GM21723 (cell line): Measurements from ENCODE around the gene PASK.
"Not testable (repeated sequence)": the region's sequence is repeated elsewhere in the genome, so short reads cannot be mapped to it uniquely, and the experiment has no call there.

Experiments
- ATAC-seq: cut with Tn5 transposase; IDR thresholded peaks from one replicate; pipeline ENCODE4 v1.9.1; 2021; ENCODE audit warnings: mild to moderate bottlenecking, moderate library complexity; ENCODE audit not compliant: unreplicated experiment

Gene PASK

DNA sequence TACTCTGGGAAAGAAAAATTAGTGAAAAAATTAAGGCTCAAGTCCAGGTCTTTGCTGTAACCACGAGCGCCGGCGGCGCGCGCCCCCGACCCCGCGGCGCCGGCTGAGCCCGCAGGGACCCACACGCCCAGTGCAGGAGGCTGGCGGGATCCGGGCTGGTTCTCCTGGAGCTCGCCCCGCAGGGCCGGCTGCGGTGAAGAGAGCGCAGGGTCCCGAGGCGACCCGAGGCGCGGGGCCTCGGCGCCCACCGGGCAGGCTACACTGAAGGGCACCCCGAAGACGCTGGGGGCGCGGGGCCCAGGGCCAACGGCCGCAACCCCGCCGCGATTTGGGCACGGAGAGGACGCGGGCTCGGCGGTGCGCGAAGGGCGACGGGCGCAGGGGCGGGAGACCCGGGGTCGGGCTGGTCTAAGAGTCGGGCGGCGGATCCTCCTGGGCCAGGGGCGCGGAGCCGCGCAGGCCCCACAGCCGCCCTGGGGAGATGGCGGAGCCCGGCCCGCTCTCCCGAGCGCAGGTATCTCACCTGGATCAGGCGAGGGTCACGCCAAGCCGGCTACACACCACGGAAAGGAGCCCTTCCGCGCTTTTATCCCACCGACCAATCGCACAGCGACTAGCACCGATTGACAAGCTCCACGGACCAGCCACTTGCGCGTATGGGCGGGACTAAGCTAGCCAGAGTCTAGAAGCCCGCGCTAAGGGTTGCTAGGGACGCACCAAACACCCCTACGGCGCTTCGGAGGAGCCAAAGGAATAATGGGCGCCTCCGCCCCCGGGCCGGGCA, at the start of gene PASK:
PASK (minus strand) TSS at position 582 of the 784 bp plus-strand sequence. CDS start 6,440 bp downstream, outside the sequence.
- peak; percentile 80 for ATAC-seq

DNA sequence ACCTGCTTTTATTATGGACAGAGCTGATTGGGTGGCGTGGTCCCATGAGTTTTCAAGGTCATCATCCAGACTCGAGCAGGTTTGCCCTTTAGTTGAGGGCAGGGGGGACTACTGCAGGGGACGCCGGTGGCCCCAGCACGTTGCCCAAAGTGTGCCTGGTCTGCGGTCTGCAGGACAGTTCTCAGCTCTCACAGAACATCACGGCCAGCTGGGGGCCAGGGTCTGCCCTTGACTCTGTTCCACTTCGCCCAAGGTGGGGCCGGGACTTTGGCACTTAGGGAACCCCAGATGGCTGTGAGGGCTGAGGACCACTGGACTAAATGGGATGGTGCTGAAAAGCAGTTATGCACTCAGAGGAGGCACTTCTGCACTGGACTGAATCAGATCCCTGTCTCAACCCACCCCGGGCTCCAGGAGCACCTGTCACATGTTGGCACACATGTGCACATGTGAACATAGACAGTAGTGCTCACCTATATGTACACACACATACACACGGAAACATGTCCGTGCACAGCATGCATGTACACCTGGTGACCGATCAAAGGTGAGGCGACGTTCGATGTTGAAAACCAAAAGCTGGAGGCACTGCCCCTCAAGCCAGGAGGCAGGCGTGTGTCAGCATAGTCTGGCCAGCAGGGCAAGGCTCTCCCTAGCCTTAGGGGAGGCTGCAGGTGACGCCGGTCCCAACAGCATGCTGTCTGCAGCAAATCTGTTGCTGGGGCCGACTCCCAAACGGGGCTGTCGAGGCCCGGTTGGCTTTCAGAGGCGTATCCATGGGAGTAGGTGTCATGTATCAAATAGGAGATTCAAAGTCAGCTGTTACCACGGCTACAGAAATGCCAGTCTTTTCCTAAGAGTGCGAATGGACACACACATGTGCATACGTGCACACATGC, 49.4 kb upstream of the PASK start:
- no peak for ATAC-seq

DNA sequence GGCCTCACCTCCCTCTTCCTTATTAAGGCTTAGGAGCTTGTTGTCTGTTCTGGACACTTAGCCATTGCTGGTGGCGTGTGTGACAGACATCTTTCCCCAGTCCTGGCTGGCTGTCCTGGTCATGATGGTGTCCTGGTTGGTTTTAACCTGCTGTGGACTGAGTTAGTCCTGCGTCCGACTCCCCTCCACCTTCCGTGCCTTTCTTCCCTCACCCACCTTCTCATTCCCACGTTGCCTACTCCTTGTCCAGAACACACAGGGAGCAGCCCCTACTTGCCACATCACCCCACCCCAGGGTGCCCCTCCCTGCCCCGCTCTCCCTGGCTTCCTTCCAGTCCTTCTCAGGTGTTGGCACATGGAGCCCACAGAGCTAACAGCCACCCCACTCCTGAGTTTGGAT, 48.7 kb upstream of the PASK start:
- ATAC-seq, result no peak

DNA sequence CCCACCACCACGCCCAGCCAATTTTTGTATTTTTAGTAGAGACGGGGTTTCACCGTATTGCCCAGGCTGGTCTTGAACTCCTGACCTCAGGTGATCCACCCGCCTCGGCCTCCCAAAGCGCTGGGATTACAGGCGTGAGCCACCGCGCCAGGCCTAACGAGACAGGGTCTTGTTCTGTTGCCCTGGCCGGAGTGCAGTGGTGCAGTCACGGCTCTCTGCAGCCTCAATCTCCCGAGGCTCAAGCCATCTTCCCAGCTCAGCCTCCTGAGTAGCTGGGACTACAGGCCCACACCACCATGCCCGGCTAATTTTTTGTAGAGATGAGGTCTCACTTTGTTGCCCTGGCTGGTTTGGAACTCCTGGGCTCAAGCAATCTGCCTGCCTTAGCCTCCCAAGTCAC, 48.0 kb upstream of the PASK start:
- not testable (repeated sequence) for ATAC-seq

DNA sequence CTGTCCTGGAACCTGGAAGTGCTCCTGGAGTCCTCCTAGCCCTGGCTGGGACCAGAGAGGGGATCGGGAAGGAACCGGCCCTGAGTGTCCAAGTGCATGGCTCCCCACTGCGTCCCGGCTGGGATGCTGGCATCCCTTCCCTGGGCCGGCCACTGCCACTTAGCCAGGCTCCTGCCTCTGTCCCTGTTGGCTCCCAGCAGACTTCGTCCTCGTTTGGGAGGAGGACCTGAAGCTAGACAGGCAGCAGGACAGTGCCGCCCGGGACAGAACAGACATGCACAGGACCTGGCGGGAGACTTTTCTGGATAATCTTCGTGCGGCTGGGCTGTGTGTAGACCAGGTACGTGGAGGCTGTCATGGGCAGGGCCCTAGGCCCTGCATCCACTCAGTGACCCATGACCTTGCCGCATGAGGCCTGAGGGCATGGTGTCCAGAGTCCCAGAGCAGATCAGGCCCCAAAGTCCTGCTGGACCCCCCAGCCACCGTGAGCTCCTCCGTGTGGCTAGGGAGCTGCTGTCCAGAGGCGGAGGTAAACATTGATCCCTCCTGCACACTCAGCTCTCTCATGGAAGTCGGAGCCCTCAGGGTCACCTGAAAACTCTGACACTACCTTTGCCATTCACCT, 46.3 kb upstream of the PASK start:
- ATAC-seq, result no peak

DNA sequence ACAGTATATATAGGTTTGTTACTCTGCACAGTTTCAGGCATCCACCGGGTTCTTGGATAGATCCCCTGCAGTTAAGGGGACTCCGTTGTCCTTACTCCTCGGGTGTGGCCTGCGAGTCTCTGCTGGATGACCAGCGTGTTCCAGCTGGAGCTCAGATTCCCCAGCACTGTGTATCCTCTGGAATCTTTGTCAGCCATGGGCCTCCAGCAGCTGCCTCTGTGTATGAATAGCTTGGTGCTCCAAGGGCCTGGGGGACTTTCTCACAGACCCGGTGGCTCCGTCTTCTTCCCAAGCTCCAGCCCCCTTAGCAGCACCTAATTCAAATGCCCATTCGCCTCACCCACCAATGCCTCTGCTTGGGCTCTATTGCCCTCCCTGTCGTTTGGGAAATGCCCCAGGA, 45.5 kb upstream of the PASK start:
- ATAC-seq, result no peak

DNA sequence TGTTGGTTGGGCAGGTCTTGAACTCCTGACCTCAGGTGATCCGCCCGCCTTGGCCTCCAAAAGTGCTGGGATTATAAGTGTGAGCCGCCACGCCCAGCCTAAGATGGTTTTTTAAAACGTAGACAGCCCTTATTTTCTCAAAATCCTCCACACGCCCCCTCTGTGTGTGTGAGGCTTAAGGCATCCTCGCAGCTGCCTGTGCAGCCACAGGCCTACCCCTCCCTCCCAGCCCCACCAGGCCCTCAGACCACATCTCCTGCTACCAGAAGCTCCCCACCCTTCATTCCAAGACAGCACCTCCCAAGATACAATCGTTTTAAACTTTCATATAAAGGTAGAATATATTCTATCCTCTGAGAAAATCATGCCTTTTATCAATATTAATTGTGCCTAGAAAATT, 44.0 kb upstream of the PASK start:
- no peak for ATAC-seq

DNA sequence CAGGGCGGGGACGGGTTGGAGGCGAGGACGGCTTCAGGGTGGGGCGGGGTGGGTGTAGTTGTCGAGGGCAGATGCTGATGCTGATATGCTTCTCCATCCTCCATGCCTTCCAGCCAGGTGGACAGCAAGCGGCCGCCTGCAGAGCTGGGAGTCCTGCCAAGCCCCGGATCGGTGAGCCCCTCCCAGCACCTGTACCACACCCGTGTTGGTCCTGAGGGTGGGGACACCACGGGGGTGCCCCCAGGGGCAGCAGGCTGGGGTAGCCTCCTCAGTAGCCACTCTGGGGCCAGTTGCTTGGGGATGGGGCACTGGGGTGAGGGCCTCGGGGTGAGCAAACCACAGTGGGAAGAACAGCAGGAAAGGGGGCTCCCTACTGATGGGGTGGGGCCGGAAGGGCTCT, 41.8 kb upstream of the PASK start:
- no peak for ATAC-seq

DNA sequence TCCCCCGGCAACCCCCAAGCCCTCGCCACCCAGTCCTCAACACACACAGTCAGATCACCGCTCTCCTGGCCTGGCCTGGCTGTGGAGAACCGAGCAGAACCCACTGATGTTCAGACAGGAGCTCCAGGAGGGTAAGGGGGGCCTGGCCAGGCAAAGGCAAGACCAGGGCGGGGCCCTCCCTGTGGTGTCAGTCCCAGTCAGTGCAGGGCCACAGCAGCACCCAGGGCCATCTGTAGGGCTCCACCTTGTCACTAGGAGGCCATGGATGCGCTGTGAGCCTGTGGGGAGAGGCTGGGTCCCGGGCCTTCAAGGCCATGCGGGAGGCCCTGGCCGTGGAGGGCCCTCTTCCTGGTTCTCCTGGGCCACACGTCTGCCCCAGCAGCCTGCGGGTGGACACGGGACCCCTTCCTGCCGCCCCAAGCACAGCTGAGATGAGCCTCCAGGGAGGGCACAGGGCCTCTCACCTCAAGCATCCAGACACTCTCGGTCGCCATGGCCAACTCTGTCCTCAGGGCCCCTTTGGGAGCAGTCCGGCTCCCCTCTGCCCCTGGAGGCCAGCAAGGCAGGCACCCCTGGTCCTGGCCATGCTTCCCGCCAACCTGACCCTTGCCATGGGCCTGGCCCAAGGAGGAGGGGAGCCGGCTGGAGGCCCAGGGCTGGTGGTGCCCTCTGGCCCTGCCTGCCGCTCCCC, 41.2 kb upstream of the PASK start:
- no peak for ATAC-seq

DNA sequence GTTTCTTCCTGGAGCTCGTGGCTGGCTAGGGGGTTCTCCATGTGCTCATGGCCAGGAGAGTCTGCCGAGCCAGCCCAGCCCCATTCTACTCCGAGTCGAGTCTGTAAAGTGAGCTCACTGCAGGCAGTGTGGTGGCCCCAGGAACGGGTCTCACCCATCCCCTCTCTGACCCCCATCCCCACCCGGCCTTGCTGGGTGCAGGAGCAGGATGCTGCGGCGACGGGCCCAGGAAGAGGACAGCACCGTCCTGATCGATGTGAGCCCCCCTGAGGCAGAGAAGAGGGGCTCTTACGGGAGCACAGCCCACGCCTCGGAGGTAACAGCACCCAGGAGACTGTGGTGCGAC, 40.6 kb upstream of the PASK start:
- ATAC-seq, result no peak

DNA sequence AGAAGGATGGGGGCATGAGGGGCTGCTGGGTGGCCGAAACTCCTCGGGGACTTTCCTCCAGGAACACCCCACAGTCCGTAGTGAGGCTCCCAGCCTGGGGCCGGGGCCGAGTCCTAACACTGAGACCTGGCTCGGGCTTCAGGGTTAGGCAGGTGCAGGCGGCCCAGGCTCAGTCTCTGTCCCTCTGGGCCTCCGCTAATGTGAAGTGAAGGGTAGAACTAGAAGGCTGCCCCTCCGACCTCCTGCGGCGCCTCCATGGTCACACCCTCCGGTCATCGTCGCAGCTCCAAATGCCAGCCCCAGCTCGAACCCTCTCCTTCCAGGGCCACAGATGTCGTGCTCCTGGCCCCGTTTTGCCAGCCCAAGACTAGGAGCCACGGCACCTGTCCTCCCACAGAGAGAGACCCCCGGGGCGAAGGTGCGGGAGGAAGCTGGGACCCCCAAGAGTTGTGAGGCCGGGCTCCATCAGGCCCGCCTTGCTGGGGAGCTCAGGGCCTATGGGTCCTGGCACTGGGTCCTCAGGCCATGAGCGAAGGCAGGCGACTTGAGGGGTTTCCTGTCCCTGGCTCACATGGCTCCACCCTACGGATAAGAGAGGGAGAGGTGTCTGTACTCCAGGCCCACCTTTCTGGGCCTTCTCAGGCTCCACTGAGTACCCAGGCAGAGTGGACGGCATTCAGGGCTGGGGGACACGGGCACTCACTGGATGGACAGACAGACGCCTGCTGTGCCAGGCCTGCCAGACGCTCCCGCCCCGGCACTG, 40.0 kb upstream of the PASK start:
- no peak for ATAC-seq

DNA sequence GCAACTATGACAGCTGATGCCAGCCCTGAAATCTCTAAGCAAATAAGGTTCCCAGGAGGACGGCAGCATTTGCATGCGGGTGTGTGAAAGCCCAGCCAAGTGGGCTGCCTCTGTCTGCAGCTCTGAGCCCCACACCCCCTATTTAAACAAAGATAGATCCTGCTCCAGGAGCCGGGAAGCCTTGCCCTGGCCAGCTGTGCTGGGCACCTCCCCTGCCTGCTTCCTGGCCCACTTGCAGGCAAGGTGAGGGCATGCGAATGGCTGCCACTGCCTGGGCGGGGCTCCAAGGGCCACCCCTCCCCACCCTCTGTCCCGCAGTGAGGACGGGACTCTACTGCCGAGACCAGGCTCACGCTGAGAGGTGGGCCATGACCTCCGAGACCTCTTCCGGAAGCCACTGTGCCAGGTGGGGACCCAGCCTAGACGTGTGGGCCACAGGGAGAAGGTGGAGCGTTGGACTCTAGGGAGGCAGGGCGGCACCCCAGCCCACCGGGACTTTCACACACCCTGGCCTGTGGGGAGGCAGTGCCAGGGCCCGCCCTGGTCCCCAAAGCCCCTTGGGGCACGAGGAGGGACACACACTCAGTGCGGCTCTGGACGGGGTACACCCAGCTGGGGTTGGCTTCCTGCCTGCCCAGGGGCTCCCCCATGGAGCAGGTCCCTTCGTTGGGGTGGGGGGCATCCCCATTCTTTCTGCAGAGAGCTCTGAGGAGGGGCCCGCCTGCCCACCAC, 39.3 kb upstream of the PASK start, which contains the start of gene ANO7:
ANO7 (plus strand) TSS at position 317 of the 732 bp plus-strand sequence. CDS start 1,387 bp downstream, outside the sequence.
- ATAC-seq, result no peak

DNA sequence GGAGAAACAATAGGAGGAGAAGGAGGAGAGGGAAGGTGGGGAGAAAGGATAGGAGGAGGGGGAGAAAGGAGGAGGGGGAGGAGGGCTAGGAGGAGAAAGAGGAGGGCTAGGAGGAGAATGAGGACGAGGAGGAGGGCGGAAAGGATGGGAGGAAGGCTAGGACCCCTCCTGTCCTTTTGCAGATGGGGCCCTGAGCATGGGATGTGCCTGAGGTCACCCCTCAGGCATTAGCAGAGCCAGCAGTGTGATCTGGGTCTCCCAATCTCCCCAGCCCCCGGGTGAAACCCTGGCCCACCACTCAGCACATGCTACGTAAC, 38.6 kb upstream of the PASK start:
- ATAC-seq, result no peak

DNA sequence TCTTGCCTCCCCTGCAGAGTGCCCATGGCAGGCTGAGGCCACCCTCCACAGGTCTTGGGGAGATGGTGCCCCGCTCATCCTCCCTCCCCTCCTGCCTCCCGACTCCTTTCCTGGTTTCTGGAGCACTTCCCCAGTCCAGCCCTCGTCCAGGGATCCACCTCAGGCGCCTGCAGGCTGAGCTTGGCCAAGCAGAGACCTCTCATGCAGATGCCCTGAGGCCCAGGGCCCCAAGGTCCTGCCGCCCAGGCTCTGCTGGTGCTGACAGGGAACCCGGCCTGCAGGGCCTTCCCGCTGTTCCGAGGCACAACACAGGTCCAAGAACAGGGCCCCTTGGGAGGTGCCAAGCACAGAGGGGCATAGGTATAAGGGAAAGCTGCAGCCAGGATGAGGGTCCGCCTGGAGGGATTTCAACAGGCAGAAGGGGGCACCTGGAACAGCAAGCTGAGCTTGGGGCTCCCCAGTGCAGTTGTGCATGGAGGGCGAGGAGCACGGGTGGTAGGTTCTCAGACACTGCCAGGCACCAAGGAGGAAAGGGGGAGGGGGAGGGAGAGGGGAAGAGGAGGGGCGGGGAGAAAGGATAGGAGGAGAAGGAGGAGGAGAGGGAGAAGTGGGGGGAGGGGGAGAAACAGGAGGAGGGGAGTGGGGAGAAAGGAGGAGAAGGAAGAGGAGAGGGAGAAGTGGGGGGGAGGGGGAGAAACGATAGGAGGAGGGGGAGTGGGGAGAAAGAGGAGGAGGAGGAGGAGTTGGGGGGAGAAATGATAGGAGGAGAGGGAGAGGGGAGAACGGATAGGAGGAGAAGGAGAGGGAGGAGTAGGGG, 38.0 kb upstream of the PASK start:
- ATAC-seq, result no peak

DNA sequence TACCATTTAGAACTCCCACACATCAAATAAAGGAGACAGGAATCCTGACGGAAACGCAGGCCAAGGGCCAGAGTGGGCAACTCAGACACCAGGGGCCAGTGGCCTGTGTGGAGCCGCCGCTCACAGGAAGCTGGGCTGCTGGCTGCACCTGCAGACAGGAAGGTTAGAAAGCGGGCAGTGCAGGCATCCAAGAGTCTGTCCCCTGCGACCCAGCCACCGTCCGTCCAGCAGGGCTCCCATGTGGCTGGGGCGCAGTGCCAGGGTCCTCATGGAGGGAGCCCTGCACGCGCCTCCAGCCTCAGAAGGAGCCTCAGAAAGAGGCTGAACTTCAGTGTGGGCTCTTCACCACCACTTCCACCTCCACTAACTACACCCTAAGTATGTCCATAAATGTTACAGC, 36.7 kb upstream of the PASK start:
- ATAC-seq, result no peak

DNA sequence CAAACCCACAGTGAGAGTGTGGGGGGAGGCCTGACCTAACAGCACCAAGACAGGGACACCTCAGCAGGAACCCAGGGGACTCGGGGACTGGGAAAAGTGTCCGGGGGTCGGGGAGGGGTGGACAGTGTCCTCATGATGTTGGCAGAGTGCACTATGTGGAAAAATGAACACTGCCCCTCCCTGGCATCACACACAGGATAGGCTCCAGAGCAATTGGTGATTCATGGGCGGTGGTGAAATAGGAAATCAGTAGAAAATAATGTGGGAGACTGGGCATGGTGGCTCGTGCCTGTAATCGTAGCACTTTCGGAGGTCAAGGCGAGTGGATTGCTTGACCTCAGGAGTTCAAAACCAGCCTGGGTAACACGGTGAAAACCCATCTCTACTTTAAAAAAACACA, 35.6 kb upstream of the PASK start:
- ATAC-seq, result no peak

DNA sequence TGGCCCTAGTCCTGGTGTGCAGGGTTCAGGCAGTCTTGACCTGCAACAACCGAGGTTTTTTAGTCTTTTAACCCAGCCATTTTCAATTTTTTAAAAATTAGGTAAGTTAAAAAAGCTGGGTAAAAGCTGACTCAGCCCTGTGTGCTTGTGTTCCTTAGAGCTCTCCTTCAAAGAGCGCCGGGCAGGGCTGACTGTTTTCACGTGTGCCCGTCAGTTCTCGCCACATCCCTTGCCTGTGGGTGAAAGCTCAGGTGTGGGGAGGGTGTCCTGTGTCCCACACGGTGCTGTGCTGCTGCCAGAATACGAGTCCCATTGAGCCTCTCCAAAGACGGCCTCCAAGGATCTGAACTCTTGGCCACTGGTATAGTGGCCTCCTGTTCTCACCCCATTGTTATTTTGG, 33.9 kb upstream of the PASK start:
- ATAC-seq, result no peak

DNA sequence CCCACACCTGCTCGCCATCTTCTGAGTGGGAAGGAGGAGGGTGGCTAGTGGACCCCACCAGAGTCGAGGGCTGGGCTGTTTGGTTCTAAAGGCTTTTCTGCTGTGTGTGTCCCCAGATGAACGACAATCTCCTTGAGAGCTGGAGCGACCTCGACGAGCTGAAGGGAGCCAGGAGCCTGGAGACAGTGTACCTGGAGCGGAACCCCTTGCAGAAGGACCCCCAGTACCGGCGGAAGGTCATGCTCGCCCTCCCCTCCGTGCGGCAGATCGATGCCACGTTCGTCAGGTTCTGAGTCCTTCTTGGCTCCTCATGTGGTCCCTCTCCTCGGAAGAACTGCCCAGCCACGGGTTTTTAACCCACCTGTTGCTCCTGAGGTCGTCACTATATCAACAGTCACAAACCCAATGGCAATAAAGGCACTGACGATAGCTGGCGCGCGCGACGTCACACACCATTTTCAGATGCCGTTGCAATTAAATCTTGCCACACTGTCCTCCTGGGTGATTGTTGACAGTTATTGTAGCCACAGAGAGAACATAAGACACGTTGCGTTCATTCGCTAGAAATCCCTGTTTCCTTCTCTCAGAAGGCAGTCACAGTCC, 33.4 kb upstream of the PASK start:
- no peak for ATAC-seq

DNA sequence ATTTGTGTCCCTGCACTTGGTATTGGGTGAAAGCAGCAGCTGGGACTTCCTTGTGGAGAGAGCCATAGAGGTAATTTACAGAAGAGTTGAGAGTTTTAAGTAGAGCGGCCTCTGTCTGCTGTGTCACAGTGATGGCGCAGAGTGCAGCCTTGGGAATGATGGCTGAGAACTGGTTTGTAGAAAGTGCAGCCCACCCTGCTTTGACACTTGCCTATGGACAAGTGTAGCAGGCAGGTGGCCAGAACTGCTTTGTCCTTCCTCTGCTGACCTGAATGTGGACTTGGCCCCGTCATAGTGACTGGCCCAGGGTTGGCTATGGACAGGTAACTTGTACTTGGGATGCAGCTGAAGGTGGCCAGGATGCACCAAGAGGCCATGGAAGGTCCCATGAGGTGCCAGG, 32.9 kb upstream of the PASK start:
- no peak for ATAC-seq
